MM.1S (cell line): ENCODE measurements around the gene TAF1B.

Source experiments
- DNase-seq: peaks from one replicate; pipeline ENCODE4 v3.0.0-alpha.2; 2015
- H2AFZ ChIP-seq: fragments of 300-600 bp; sonication (generic); 2 replicates; pipeline ENCODE4 v1.6.0; 2016; ENCODE audit warnings: antibody characterized with exemption, low read length
- H3F3A ChIP-seq: fragments of 300-600 bp; sonication (generic); 2 replicates; pipeline ENCODE4 v1.6.1; 2016; ENCODE audit warnings: mild to moderate bottlenecking, antibody characterized with exemption, low read length, moderate library complexity, mixed read lengths; ENCODE audit not compliant: insufficient read depth
- H3K27ac ChIP-seq: fragments of 300-600 bp; sonication (generic); 2 replicates; pipeline ENCODE4 v1.5.1; 2016; ENCODE audit warnings: mild to moderate bottlenecking, low read length
- H3K27me3 ChIP-seq: fragments of 300-600 bp; sonication (generic); replicated peaks from 2 replicates; pipeline ENCODE4 v1.6.0; 2016; ENCODE audit warnings: low read length; ENCODE audit not compliant: insufficient read depth
- H3K36me3 ChIP-seq: fragments of 300-600 bp; sonication (generic); replicated peaks from 2 replicates; pipeline ENCODE4 v1.6.1; 2016; ENCODE audit warnings: mild to moderate bottlenecking, low read length, mixed read lengths; ENCODE audit not compliant: insufficient read depth
- H3K4me1 ChIP-seq: fragments of 300-600 bp; sonication (generic); 2 replicates; pipeline ENCODE4 v1.6.1; 2016; ENCODE audit warnings: low read length, mixed read lengths
- H3K4me2 ChIP-seq: fragments of 300-600 bp; sonication (generic); 2 replicates; pipeline ENCODE4 v1.6.0; 2016; ENCODE audit warnings: low read depth, low read length
- H3K4me3 ChIP-seq: fragments of 300-600 bp; sonication (generic); 2 replicates; pipeline ENCODE4 v1.5.1; 2016; ENCODE audit warnings: low read length, mixed read lengths
- H3K79me2 ChIP-seq: fragments of 300-600 bp; sonication (generic); 2 replicates; pipeline ENCODE4 v1.6.1; 2016; ENCODE audit warnings: mixed run types, low read length, mixed read lengths
- H3K9ac ChIP-seq: fragments of 300-600 bp; sonication (generic); 2 replicates; pipeline ENCODE4 v1.6.1; 2016; ENCODE audit warnings: low read length, mixed read lengths
- H3K9me2 ChIP-seq: fragments of 300-600 bp; sonication (generic); replicated peaks from 2 replicates; pipeline ENCODE4 v1.6.1; 2016; ENCODE audit warnings: mild to moderate bottlenecking, low read length, mixed read lengths; ENCODE audit not compliant: insufficient read depth
- H3K9me3 ChIP-seq: fragments of 300-600 bp; sonication (generic); replicated peaks from 2 replicates; pipeline ENCODE4 v1.6.1; 2016; ENCODE audit warnings: mild to moderate bottlenecking, low read length, mixed read lengths; ENCODE audit not compliant: insufficient read depth
- H4K20me1 ChIP-seq: fragments of 300-600 bp; sonication (generic); 2 replicates; pipeline ENCODE4 v1.6.1; 2016; ENCODE audit warnings: mild to moderate bottlenecking, low read length, moderate library complexity, mixed read lengths; ENCODE audit not compliant: insufficient read depth
- EZH2 ChIP-seq: fragments of 300-600 bp; sonication (generic); optimal IDR thresholded peaks from 2 replicates; pipeline ENCODE3; 2017; ENCODE audit warnings: low read depth, mild to moderate bottlenecking, antibody characterized with exemption, low read length, mixed read lengths
- EZH2phosphoT487 ChIP-seq: fragments of 300-600 bp; sonication (generic); IDR thresholded peaks from 2 replicates; pipeline ENCODE4 v1.6.1; 2018; ENCODE audit warnings: antibody characterized with exemption, low read length
- TF ChIP-seq, protein P1 (sequence below): fragments of 300-600 bp; sonication (generic); IDR thresholded peaks from 2 replicates; pipeline ENCODE4 v1.5.1; 2016; ENCODE audit warnings: antibody characterized with exemption, low read length, mixed read lengths

The TAF1B gene

GRCh38 chr2:9821805-9822445 lies 21.3 kb upstream of the TAF1B start:
- Histone ChIP-seq H4K20me1 (no peaks in the 10 kb centered on the region), H3K4me2 (no peak overlapping the region), H3K79me2 (no peaks in the 10 kb centered on the region), H3F3A (no peaks in the 10 kb centered on the region), H2AFZ (no peak overlapping the region), H3K9ac (no peak overlapping the region), H3K27me3 (no peaks in the 10 kb centered on the region), H3K4me1 (no peaks in the 10 kb centered on the region), H3K9me2 (no peaks in the 10 kb centered on the region), H3K27ac (no peak overlapping the region), H3K9me3 (no peaks in the 10 kb centered on the region), H3K36me3 (no peaks in the 10 kb centered on the region), H3K4me3 (no peak overlapping the region)
- TF ChIP-seq EZH2 = no peak
- no peak for TF ChIP-seq EZH2phosphoT487
- TF ChIP-seq, protein P1, sequence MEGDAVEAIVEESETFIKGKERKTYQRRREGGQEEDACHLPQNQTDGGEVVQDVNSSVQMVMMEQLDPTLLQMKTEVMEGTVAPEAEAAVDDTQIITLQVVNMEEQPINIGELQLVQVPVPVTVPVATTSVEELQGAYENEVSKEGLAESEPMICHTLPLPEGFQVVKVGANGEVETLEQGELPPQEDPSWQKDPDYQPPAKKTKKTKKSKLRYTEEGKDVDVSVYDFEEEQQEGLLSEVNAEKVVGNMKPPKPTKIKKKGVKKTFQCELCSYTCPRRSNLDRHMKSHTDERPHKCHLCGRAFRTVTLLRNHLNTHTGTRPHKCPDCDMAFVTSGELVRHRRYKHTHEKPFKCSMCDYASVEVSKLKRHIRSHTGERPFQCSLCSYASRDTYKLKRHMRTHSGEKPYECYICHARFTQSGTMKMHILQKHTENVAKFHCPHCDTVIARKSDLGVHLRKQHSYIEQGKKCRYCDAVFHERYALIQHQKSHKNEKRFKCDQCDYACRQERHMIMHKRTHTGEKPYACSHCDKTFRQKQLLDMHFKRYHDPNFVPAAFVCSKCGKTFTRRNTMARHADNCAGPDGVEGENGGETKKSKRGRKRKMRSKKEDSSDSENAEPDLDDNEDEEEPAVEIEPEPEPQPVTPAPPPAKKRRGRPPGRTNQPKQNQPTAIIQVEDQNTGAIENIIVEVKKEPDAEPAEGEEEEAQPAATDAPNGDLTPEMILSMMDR = no peak
- DNase-seq = no peak

DNA sequence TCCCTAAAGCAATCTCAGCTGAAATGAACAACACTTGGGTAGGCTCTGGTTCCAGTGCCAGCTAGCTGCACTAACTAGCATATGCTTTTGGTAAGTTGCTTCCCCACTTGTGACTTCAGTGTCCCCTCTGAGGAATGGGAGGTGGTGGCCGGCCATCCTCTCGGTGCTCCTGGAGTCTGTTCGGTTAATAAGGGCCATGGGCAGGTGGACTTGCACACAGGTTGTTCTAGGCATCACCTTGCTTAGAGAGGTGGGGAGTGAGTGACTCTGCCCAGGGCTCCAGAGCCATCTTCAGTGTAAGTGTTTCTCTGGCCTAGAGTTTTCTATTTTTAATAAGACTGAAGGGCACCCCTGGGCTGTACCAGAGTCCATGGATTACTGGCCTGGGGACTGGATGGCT lies 18.8 kb upstream of the TAF1B start:
- Histone ChIP-seq H2AFZ (no peak overlapping the region), H3K4me3 (no peak overlapping the region)
- TF ChIP-seq, protein P1 = no peak
- TF ChIP-seq EZH2 = no peak
- TF ChIP-seq EZH2phosphoT487 = no peak

GRCh38 chr2:9824956-9825720 lies 18.1 kb upstream of the TAF1B start:
- no peaks in the 10 kb centered on the region for H3K9me2 ChIP-seq
- no peaks in the 10 kb centered on the region for H3K4me1 ChIP-seq
- no peaks in the 10 kb centered on the region for H3K36me3 ChIP-seq
- no peak for DNase-seq
- no peak overlapping the region for H3K4me3 ChIP-seq
- no peaks in the 10 kb centered on the region for H4K20me1 ChIP-seq
- no peaks in the 10 kb centered on the region for H3K79me2 ChIP-seq
- H2AFZ ChIP-seq = no peak overlapping the region
- no peak for TF ChIP-seq EZH2phosphoT487
- TF ChIP-seq EZH2 = no peak
- TF ChIP-seq, protein P1 = no peak
- H3K27ac ChIP-seq = no peak overlapping the region
- no peaks in the 10 kb centered on the region for H3K9me3 ChIP-seq
- no peaks in the 10 kb centered on the region for H3K27me3 ChIP-seq
- no peak overlapping the region for H3K9ac ChIP-seq
- H3K4me2 ChIP-seq = no peak overlapping the region
- H3F3A ChIP-seq = no peaks in the 10 kb centered on the region

More for the DNA sequence above, 18.8 kb upstream of the TAF1B start:
- Histone ChIP-seq H3K27me3 (no peaks in the 10 kb centered on the region), H3F3A (no peaks in the 10 kb centered on the region), H3K4me1 (no peaks in the 10 kb centered on the region), H3K4me2 (no peak overlapping the region), H3K27ac (no peak overlapping the region), H3K9ac (no peak overlapping the region), H4K20me1 (no peaks in the 10 kb centered on the region), H3K9me2 (no peaks in the 10 kb centered on the region), H3K79me2 (no peaks in the 10 kb centered on the region), H3K36me3 (no peaks in the 10 kb centered on the region), H3K9me3 (no peaks in the 10 kb centered on the region)
- no peak for DNase-seq
